Hepatocyte (in vitro differentiated cells): ENCODE data around the gene RIPPLY2.

Experiments
- EZH2 ChIP-seq: fragments of 200-600 bp; sonication (generic); IDR thresholded peaks from 2 replicates; pipeline ENCODE4 v1.6.1; 2016; ENCODE audit warnings: antibody characterized with exemption, mild to moderate bottlenecking, borderline replicate concordance
- EZH2phosphoT487 ChIP-seq: fragments of 200-600 bp; sonication (generic); IDR thresholded peaks from one replicate; pipeline ENCODE4 v1.6.1; 2018; ENCODE audit warnings: antibody characterized with exemption, mild to moderate bottlenecking, low read depth, moderate library complexity; ENCODE audit not compliant: unreplicated experiment, severe bottlenecking
- TF ChIP-seq, protein P1 (sequence below): fragments of 200-600 bp; sonication (generic); IDR thresholded peaks from 2 replicates; pipeline ENCODE4 v1.5.1; 2016; ENCODE audit warnings: antibody characterized with exemption, mild to moderate bottlenecking; ENCODE audit not compliant: poor library complexity

DNA sequence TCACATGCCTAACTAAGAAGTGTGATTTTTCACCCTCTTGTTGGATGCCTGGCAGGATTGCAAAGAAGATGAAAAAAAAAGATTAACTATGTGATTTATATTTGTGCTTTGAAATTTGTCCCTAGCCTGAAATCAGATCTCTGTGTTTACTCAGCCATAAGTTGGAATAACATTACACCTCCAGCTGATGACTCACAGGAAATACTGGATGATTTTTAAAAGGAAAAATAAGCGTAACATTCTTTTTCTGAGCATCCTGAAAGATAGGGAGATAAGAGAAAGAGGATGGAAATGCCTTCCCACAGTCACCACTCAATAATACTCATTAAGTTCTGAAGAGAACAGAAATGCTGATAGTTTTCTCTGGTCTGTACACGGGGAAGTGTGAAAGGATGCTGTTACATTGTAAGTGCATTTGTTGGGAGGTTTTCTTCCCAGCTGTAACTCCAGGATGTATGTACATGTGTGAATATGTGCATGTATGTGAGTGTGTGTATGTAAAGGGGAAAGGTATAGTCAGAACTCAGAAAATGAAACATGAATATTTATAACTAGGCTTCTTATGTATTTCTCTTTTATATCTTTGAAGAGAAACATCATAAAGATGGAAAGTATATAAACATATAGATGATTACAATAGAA lies 37.4 kb upstream of the RIPPLY2 start:
- TF ChIP-seq, protein P1, sequence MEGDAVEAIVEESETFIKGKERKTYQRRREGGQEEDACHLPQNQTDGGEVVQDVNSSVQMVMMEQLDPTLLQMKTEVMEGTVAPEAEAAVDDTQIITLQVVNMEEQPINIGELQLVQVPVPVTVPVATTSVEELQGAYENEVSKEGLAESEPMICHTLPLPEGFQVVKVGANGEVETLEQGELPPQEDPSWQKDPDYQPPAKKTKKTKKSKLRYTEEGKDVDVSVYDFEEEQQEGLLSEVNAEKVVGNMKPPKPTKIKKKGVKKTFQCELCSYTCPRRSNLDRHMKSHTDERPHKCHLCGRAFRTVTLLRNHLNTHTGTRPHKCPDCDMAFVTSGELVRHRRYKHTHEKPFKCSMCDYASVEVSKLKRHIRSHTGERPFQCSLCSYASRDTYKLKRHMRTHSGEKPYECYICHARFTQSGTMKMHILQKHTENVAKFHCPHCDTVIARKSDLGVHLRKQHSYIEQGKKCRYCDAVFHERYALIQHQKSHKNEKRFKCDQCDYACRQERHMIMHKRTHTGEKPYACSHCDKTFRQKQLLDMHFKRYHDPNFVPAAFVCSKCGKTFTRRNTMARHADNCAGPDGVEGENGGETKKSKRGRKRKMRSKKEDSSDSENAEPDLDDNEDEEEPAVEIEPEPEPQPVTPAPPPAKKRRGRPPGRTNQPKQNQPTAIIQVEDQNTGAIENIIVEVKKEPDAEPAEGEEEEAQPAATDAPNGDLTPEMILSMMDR: no peak
- TF ChIP-seq EZH2 (no peak), EZH2phosphoT487 (no peak)
